ENCODE measurements around the gene NCR3LG1. TPM values are rescaled to one million over a fixed set of nuclear protein-coding genes. Genes with fewer than 3 reads are reported as not detected.

NCR3LG1 gene
- total RNA-seq, 1 experiment from 2014 or later: 1.4 TPM

GRCh38 chr11:17394743-17395390 is 43.3 kb downstream of the NCR3LG1 start:
- Mint-ChIP-seq H3K27me3 (ENCODE audit: low read depth) (peaks cover 20% of the 10 kb centered on the region), H3K27ac (no peak overlapping the region)

More at GRCh38 chr11:17394743-17395390, 43.3 kb downstream of the NCR3LG1 start:
- no peak overlapping the region for H2BK15ac ChIP-seq (ENCODE audit: low read depth, low read length)
- no peaks in the 10 kb centered on the region for H3K79me2 ChIP-seq (ENCODE audit: insufficient read depth, low read length)
- H3K27ac ChIP-seq (ENCODE audit: insufficient read length, low read depth, low read length): no peak overlapping the region
- no peak overlapping the region for H2AK5ac ChIP-seq (ENCODE audit: insufficient read length, low read length)
- no peak overlapping the region for H3K14ac ChIP-seq (ENCODE audit: insufficient read depth, low read length)
- no peaks in the 10 kb centered on the region for H3K27me3 ChIP-seq (ENCODE audit: insufficient read depth, low read length)
- H4K20me1 ChIP-seq (ENCODE audit: control insufficient read depth, insufficient read depth, insufficient read length): no peaks in the 10 kb centered on the region
- no peak overlapping the region for H3K23ac ChIP-seq (ENCODE audit: insufficient read length, low read depth, low read length)
- H3K56ac ChIP-seq (ENCODE audit: insufficient read length, low read depth, low read length): no peak overlapping the region
- H2BK120ac ChIP-seq (ENCODE audit: low read depth, low read length, poor library complexity, severe bottlenecking): no peak overlapping the region
- no peak for DNase-seq
- no peak overlapping the region for H4K8ac ChIP-seq (replicated peaks; ENCODE audit: insufficient read length, low read depth, low read length)
- H3K23me2 ChIP-seq (ENCODE audit: insufficient read length, low read depth, low read length, poor library complexity, severe bottlenecking): no peaks in the 10 kb centered on the region
- no peak overlapping the region for H4K91ac ChIP-seq (ENCODE audit: insufficient read length, low read depth, low read length)
- Mint-ChIP-seq H3K36me3 (ENCODE audit: insufficient read depth in 1 of 3, low read depth in 3 of 3) (no peaks in the 10 kb centered on the region; a peak in 1 of 7 replicates), H3K4me3 (no peak overlapping the region), H3K9me3 (no peaks in the 10 kb centered on the region), H3K4me1 (peaks cover 5 to 8% of the 10 kb centered on the region in 2 experiments)
- no peaks in the 10 kb centered on the region; the same call in 1 of the 2 replicates for H3K4me1 ChIP-seq (ENCODE audit: insufficient read depth, low read length)
- no peak overlapping the region for H3K4me2 ChIP-seq (ENCODE audit: insufficient read depth, insufficient read length, low read length)
- H3K9me3 ChIP-seq (ENCODE audit: control insufficient read depth, low read depth, low read length): no peaks in the 10 kb centered on the region
- H2AFZ ChIP-seq (ENCODE audit: low read length): no peak overlapping the region
- no peak overlapping the region for H2BK12ac ChIP-seq (ENCODE audit: insufficient read length, low read depth, low read length)
- TF ChIP-seq CTCF (conservative IDR thresholded peaks at IDR 0.05): 0 out of 3 replicates have a peak, but pooled peaks have one; percentile 21
- no CpG with 5 or more reads among the region's 10 CpGs for WGBS (ENCODE audit: extremely low coverage, insufficient read length, low lambda C conversion rate)
- H3K9ac ChIP-seq (ENCODE audit: extremely low read depth, insufficient read length, low read length): no peak overlapping the region
- H4K5ac ChIP-seq (ENCODE audit: insufficient read length, low read depth, low read length): no peak overlapping the region
- no peaks in the 10 kb centered on the region for H3K79me1 ChIP-seq (ENCODE audit: insufficient read depth, low read depth, low read length, poor library complexity, severe bottlenecking)
- no peak overlapping the region for H2BK20ac ChIP-seq (ENCODE audit: low read depth, low read length, poor library complexity, severe bottlenecking)
- no peak overlapping the region for H2BK5ac ChIP-seq (ENCODE audit: insufficient read length, low read length)
- no peak overlapping the region for H3K18ac ChIP-seq (ENCODE audit: insufficient read length, low read depth, low read length)
- no peak overlapping the region for H3T11ph ChIP-seq (ENCODE audit: low read length)
- no peak overlapping the region for H3K4ac ChIP-seq (ENCODE audit: low read depth, low read length)
